Gastrocnemius medialis (tissue), 4 donors: Measurements from ENCODE around the gene RABGAP1L.

Experiments used
- CTCF ChIP-seq, 5 experiments: fragments of 450-650 bp in 3 of 5; fragments of 200-600 bp in 2 of 5; sonication (generic) in 2 of 5; IDR thresholded peaks in 4 of 5; conservative IDR thresholded peaks in 1 of 5; 1 replicate in 4 of 5; 2 replicates in 1 of 5; pipeline ENCODE4 v1.5.1; 2016 to 2019; ENCODE audit warnings: antibody characterized with exemption in 5 of 5, mild to moderate bottlenecking in 3 of 5, moderate library complexity in 3 of 5
- POLR2A ChIP-seq, 2 donors: fragments of 450-650 bp; IDR thresholded peaks; one replicate each; pipeline ENCODE4 v1.6.1; 2017; ENCODE audit warnings: antibody characterized with exemption in 2 of 2, mild to moderate bottlenecking in 2 of 2, moderate library complexity in 2 of 2

GRCh38 chr1:174659823-174660222 lies 500.5 kb downstream of the RABGAP1L start:
- TF ChIP-seq POLR2A (IDR thresholded peaks at IDR 0.05), result no peak
- TF ChIP-seq CTCF (IDR thresholded peaks at IDR 0.05 in 4 of 5, conservative IDR thresholded peaks at IDR 0.05 in 1 of 5), result no peak
